HepG2 (cell line): Measurements from ENCODE around the gene CIAPIN1. TPM values are rescaled to one million over a fixed set of nuclear protein-coding genes. Genes with fewer than 3 reads are reported as not detected.
A peak's percentile ranks its signal among the peaks of the same experiment; 100 is the strongest.

Experiments
- CHCHD3 ChIP-seq: sonication (generic); formaldehyde crosslinking; IDR thresholded peaks from 2 replicates; pipeline ENCODE4 v1.8.0; 2022; ENCODE audit warnings: mild to moderate bottlenecking, missing genetic modification reagents, moderate library complexity
- NPAS2 ChIP-seq: sonication (generic); formaldehyde crosslinking; IDR thresholded peaks from 2 replicates; pipeline ENCODE4 v1.8.0; 2022; ENCODE audit warnings: mild to moderate bottlenecking, missing genetic modification reagents, borderline replicate concordance
- PTBP1 ChIP-seq: fragments of 200-400 bp; formaldehyde crosslinking; IDR thresholded peaks from 2 replicates; pipeline ENCODE4 v1.6.1; 2018; ENCODE audit warnings: low read length, low read depth; ENCODE audit not compliant: poor library complexity, severe bottlenecking
- RNF2 ChIP-seq: fragments of 450-650 bp; conservative IDR thresholded peaks from 2 replicates; pipeline ENCODE4 v1.6.1; 2016; ENCODE audit warnings: low read depth
- STAG1 ChIP-seq: sonication (generic); formaldehyde crosslinking; IDR thresholded peaks from 2 replicates; pipeline ENCODE4 v1.4.0; 2020; ENCODE audit warnings: missing genetic modification reagents
- ZNF180 ChIP-seq: sonication (generic); formaldehyde crosslinking; IDR thresholded peaks from 2 replicates; pipeline ENCODE4 v1.4.0; 2020; ENCODE audit warnings: low read depth, missing genetic modification reagents, borderline replicate concordance
- ZNF232 ChIP-seq: sonication (generic); formaldehyde crosslinking; IDR thresholded peaks from 2 replicates; pipeline ENCODE4 v1.4.0; 2020; ENCODE audit warnings: missing genetic modification reagents, borderline replicate concordance
- ZNF431 ChIP-seq: sonication (generic); formaldehyde crosslinking; IDR thresholded peaks from 2 replicates; pipeline ENCODE4 v1.9.0; 2022; ENCODE audit warnings: missing genetic modification reagents, low read depth, mild to moderate bottlenecking, borderline replicate concordance
- ZNF441 ChIP-seq: sonication (generic); formaldehyde crosslinking; IDR thresholded peaks from 2 replicates; pipeline ENCODE4 v1.7.0; 2021; ENCODE audit warnings: missing genetic modification reagents, borderline replicate concordance
- ZNF496 ChIP-seq: sonication (generic); formaldehyde crosslinking; IDR thresholded peaks from 2 replicates; pipeline ENCODE4 v1.8.1; 2023; ENCODE audit warnings: mild to moderate bottlenecking, moderate library complexity, missing genetic modification reagents; ENCODE audit not compliant: insufficient replicate concordance
- ZSCAN25 ChIP-seq: sonication (generic); formaldehyde crosslinking; IDR thresholded peaks from 2 replicates; pipeline ENCODE4 v1.8.0; 2022; ENCODE audit warnings: mild to moderate bottlenecking, missing genetic modification reagents
- polyA plus RNA-seq, 8 experiments: library from polyadenylated mRNA; depleted of rRNA in 3 of 8; stranded (reverse) in 7 of 8; unstranded in 1 of 8; fragments of >200 nt; fragmentation: Illumina TruSeq in 4 of 8; extraction: Trizol in 4 of 8; gene quantifications; 2 replicates each; pipeline versions ENCODE4 v1.2.1 to v1.2.3, GENCODE V29; 2011 to 2016; ENCODE audit warnings: low read depth in 4 of 8, missing spikeins in 1 of 8, mixed read lengths in 1 of 8; ENCODE audit not compliant: insufficient read depth in 1 of 8
- total RNA-seq, 5 experiments: library from RNA; depleted of rRNA; stranded (reverse); fragments of >200 nt; fragmentation: Illumina TruSeq; extraction: Trizol; gene quantifications; 2 replicates each; pipeline ENCODE4 v1.2.3, GENCODE V29; 2016; ENCODE audit warnings: low read depth in 1 of 5
- TF ChIP-seq, protein P1 (sequence below): sonication (generic); formaldehyde crosslinking; IDR thresholded peaks from one replicate; pipeline ENCODE4 v1.5.1; 2020; ENCODE audit warnings: mild to moderate bottlenecking, missing genetic modification reagents; ENCODE audit errors: not compliant biosample characterization
- TF ChIP-seq, protein P2 (sequence below): sonication (generic); formaldehyde crosslinking; IDR thresholded peaks from 2 replicates; pipeline ENCODE4 v1.9.0; 2021; ENCODE audit warnings: missing genetic modification reagents, borderline replicate concordance
- TF ChIP-seq, protein P3 (sequence below): sonication (generic); formaldehyde crosslinking; IDR thresholded peaks from 2 replicates; pipeline ENCODE4 v1.8.1; 2023; ENCODE audit warnings: missing genetic modification reagents, inconsistent platforms, borderline replicate concordance
- TF ChIP-seq, protein P4 (sequence below): sonication (generic); formaldehyde crosslinking; IDR thresholded peaks from 2 replicates; pipeline ENCODE4 v1.5.1; 2020; ENCODE audit warnings: missing genetic modification reagents, mild to moderate bottlenecking, borderline replicate concordance

The CIAPIN1 gene
- total and polyA plus RNA-seq, 2 of the 13 experiments (the other 11 are each of a cell fraction or from before 2014, with no cell fraction given): 69.3 to 89.7 TPM

DNA sequence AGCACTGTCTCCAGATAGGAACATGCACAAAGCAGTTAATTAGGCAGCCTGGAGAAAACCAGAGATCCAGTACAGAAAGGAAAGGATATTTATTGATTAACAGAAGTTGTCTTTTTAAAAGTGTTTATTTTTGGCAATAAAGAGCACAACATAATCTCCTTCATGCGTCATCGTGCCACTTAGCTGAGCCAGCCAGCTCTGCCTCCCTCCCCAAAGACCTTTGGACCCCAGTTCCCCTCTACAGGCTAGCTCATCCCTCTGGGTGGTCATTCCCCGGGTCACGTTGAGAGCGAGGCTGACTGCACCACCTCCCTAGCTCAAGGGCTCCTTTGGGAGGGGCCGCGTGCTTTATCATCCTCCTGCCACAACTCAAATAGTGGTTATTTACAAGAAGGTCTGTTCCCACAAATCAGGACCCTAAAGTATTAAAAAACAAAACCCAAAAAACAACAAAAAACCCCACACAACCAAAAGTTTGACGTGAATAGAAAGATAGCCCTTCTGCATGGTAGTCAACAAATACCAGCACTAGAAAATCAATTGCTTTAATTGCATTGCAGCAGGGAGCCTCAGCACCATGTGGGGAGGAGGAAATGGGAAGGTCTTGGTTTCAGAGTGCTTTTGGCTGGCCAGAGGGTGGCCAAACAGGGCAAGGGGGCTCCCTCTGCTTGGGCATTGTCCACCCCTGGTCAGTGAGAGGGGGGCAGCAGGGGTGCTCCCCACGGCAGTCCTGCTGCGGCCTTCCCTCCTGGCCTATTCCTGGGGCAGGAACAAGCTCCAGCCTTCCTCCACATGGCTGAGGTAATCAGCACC is 24.9 kb upstream of the CIAPIN1 start (continued):
- no peak for TF ChIP-seq ZNF496 (CRISPR knock-in tag)
- no peak for TF ChIP-seq PTBP1
- TF ChIP-seq ZNF232: peak; percentile 51; the same call in 1 of the 2 replicates
- TF ChIP-seq, protein P1, sequence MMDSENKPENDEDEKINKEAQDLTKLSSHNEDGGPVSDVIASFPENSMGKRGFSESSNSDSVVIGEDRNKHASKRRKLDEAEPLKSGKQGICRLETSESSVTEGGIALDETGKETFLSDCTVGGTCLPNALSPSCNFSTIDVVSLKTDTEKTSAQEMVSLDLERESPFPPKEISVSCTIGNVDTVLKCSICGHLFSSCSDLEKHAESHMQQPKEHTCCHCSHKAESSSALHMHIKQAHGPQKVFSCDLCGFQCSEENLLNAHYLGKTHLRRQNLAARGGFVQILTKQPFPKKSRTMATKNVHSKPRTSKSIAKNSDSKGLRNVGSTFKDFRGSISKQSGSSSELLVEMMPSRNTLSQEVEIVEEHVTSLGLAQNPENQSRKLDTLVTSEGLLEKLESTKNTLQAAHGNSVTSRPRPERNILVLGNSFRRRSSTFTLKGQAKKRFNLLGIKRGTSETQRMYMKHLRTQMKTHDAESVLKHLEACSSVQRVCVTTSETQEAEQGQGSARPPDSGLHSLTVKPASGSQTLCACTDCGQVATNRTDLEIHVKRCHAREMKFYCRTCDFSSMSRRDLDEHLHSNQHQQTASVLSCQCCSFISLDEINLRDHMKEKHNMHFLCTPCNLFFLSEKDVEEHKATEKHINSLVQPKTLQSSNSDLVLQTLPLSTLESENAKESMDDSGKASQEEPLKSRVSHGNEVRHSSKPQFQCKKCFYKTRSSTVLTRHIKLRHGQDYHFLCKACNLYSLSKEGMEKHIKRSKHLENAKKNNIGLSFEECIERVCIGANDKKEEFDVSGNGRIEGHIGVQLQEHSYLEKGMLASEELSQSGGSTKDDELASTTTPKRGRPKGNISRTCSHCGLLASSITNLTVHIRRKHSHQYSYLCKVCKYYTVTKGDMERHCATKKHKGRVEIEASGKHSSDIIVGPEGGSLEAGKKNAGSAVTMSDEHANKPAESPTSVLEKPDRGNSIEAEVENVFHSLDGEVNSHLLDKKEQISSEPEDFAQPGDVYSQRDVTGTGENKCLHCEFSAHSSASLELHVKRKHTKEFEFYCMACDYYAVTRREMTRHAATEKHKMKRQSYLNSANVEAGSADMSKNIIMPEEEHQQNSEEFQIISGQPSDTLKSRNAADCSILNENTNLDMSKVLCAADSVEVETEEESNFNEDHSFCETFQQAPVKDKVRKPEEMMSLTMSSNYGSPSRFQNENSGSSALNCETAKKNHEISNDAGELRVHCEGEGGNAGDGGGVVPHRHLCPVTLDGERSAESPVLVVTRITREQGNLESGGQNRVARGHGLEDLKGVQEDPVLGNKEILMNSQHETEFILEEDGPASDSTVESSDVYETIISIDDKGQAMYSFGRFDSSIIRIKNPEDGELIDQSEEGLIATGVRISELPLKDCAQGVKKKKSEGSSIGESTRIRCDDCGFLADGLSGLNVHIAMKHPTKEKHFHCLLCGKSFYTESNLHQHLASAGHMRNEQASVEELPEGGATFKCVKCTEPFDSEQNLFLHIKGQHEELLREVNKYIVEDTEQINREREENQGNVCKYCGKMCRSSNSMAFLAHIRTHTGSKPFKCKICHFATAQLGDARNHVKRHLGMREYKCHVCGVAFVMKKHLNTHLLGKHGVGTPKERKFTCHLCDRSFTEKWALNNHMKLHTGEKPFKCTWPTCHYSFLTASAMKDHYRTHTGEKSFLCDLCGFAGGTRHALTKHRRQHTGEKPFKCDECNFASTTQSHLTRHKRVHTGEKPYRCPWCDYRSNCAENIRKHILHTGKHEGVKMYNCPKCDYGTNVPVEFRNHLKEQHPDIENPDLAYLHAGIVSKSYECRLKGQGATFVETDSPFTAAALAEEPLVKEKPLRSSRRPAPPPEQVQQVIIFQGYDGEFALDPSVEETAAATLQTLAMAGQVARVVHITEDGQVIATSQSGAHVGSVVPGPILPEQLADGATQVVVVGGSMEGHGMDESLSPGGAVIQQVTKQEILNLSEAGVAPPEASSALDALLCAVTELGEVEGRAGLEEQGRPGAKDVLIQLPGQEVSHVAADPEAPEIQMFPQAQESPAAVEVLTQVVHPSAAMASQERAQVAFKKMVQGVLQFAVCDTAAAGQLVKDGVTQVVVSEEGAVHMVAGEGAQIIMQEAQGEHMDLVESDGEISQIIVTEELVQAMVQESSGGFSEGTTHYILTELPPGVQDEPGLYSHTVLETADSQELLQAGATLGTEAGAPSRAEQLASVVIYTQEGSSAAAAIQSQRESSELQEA: no peak
- no peak for TF ChIP-seq RNF2
- TF ChIP-seq ZNF431: no peak
- TF ChIP-seq, protein P2, sequence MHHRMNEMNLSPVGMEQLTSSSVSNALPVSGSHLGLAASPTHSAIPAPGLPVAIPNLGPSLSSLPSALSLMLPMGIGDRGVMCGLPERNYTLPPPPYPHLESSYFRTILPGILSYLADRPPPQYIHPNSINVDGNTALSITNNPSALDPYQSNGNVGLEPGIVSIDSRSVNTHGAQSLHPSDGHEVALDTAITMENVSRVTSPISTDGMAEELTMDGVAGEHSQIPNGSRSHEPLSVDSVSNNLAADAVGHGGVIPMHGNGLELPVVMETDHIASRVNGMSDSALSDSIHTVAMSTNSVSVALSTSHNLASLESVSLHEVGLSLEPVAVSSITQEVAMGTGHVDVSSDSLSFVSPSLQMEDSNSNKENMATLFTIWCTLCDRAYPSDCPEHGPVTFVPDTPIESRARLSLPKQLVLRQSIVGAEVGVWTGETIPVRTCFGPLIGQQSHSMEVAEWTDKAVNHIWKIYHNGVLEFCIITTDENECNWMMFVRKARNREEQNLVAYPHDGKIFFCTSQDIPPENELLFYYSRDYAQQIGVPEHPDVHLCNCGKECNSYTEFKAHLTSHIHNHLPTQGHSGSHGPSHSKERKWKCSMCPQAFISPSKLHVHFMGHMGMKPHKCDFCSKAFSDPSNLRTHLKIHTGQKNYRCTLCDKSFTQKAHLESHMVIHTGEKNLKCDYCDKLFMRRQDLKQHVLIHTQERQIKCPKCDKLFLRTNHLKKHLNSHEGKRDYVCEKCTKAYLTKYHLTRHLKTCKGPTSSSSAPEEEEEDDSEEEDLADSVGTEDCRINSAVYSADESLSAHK (CRISPR knock-in tag): no peak
- TF ChIP-seq ZSCAN25 (CRISPR knock-in tag): peak; percentile 70
- no peak for TF ChIP-seq ZNF180
- TF ChIP-seq ZNF441: peak; percentile 39; the same call in 1 of the 2 replicates
- TF ChIP-seq, protein P3, sequence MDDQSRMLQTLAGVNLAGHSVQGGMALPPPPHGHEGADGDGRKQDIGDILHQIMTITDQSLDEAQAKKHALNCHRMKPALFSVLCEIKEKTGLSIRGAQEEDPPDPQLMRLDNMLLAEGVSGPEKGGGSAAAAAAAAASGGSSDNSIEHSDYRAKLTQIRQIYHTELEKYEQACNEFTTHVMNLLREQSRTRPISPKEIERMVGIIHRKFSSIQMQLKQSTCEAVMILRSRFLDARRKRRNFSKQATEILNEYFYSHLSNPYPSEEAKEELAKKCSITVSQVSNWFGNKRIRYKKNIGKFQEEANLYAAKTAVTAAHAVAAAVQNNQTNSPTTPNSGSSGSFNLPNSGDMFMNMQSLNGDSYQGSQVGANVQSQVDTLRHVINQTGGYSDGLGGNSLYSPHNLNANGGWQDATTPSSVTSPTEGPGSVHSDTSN (CRISPR knock-in tag): no peak
- TF ChIP-seq CHCHD3 (CRISPR knock-in tag): no peak
- no peak for TF ChIP-seq NPAS2 (CRISPR knock-in tag)
- TF ChIP-seq, protein P4, sequence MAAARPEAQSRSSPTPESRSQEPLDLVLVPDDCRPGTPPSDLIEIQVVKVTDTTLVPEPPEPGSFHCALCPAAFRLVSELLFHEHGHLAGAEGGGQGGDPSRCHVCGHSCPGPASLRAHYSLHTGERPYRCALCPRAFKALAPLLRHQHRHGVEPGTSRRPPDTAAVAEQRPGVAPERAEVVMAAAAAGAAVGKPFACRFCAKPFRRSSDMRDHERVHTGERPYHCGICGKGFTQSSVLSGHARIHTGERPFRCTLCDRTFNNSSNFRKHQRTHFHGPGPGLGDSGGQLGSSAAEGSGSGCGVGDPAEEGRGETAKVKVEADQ (CRISPR knock-in tag): no peak
- 0 out of 2 replicates have a peak, but pooled peaks have one; percentile 10 for TF ChIP-seq STAG1
